HG03066 (cell line): ENCODE results near the gene KDM4C.

Source experiments
- ATAC-seq: cut with Tn5 transposase; IDR thresholded peaks from one replicate; pipeline ENCODE4 v1.9.1; 2021; ENCODE audit warnings: low read depth; ENCODE audit not compliant: unreplicated experiment

The KDM4C gene

GRCh38 chr9:7150153-7150890 lies 392.5 kb downstream of the KDM4C start:
- ATAC-seq = no peak

- no peak for ATAC-seq
These were observed 395.4 kb downstream of the KDM4C start for GRCh38 chr9:7153134-7153533.

- ATAC-seq = no peak
These were observed 395.8 kb downstream of the KDM4C start for GRCh38 chr9:7153566-7153965.

GRCh38 chr9:7154003-7154619 lies 396.3 kb downstream of the KDM4C start:
- ATAC-seq = no peak

- ATAC-seq = no peak
These were observed 396.9 kb downstream of the KDM4C start for GRCh38 chr9:7154650-7155049.

GRCh38 chr9:7161469-7161868 lies 403.7 kb downstream of the KDM4C start:
- no peak for ATAC-seq

- no peak for ATAC-seq
These were observed 406.2 kb downstream of the KDM4C start for GRCh38 chr9:7163932-7164331.

GRCh38 chr9:7164440-7165330 lies 406.9 kb downstream of the KDM4C start:
- no peak for ATAC-seq

GRCh38 chr9:7165331-7165975 lies 407.7 kb downstream of the KDM4C start:
- ATAC-seq = no peak

GRCh38 chr9:7166074-7166473 lies 408.3 kb downstream of the KDM4C start:
- no peak for ATAC-seq

GRCh38 chr9:7169717-7170389 lies 412.1 kb downstream of the KDM4C start:
- no peak for ATAC-seq

- ATAC-seq = no peak
These were observed 413.8 kb downstream of the KDM4C start for GRCh38 chr9:7171396-7172153.

GRCh38 chr9:7172154-7173115 lies 414.7 kb downstream of the KDM4C start:
- no peak for ATAC-seq

- ATAC-seq = no peak
These were observed 415.4 kb downstream of the KDM4C start for GRCh38 chr9:7173139-7173538.

- ATAC-seq = no peak
These were observed 416.5 kb downstream of the KDM4C start for GRCh38 chr9:7174301-7174700.

GRCh38 chr9:7174884-7175283 lies 417.1 kb downstream of the KDM4C start:
- ATAC-seq = no peak

GRCh38 chr9:7176561-7176960 lies 418.8 kb downstream of the KDM4C start:
- ATAC-seq = no peak

- ATAC-seq = no peak
These were observed 419.6 kb downstream of the KDM4C start for GRCh38 chr9:7177383-7177782.
